Stimulated activated CD8-positive, alpha-beta memory T cell treated with anti-CD3 and anti-CD28 coated beads, Interleukin-2, amount 100 ng/mL, for 1 hour (primary cell): Measurements from ENCODE around the gene CACNA1D.
"Not testable (repeated sequence)": the region's sequence is repeated elsewhere in the genome, so short reads cannot be mapped to it uniquely, and the experiment has no call there.

Source experiments
- DNase-seq, 2 donors: peaks; one replicate each; pipeline ENCODE4 v3.0.0-alpha.2; 2020; ENCODE audit warnings: low read depth in 2 of 2

CACNA1D gene

DNA sequence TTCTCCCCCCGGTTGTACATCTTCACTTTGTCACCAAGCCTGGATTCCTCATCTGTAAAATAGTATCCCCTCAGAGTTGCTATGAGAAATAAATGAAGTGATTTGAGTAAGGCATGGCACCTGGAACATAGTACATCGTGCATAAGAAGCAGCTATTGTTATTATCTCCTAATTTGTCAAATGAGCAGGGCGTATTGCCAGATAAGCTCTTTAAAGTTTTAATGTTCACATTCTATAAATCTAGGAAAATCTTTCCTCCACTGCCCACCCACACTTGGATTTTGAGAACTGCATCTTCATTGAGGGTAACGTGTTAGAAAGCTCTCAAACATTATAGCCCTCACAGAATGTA lies 32.3 kb downstream of the CACNA1D start:
- DNase-seq = no peak

DNA sequence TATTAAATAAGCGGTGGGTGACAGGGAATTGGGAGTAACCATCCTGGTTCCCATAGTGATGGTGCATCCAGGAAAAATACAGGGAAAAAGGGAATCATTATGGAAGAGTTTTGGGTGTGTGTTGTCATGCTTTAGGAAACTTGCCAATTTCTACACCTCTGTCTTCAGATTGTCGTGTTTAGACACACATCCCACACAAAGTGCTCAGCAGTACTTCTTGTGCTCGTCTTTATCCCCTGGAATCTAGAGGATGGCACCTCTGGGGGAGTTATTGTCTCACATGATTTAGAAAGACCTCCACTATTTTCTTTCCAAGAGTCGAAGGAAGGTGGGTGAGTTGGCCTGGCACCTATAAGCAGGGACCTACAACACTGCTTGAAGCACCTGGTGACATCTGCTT lies 35.8 kb downstream of the CACNA1D start:
- DNase-seq = no peak

DNA sequence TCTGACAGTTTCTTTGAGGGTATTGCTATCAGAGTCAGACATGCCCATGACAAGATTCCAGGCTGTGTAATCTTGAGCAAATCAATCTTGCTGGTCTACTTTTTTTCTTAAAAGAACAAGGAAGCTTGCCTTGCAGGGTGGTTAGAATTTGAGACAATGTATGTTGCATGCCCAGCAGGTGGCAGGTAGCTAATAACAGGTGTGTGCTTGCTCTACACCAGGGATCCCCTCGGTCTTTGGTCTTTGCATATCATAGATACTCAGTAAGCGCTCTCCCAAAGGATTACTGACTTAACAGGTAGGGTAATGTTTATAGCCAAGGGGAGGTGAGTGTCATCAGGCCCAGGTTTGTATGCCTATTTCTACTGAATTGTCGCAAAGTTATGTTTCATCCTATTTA lies 37.3 kb downstream of the CACNA1D start:
- no peak for DNase-seq

DNA sequence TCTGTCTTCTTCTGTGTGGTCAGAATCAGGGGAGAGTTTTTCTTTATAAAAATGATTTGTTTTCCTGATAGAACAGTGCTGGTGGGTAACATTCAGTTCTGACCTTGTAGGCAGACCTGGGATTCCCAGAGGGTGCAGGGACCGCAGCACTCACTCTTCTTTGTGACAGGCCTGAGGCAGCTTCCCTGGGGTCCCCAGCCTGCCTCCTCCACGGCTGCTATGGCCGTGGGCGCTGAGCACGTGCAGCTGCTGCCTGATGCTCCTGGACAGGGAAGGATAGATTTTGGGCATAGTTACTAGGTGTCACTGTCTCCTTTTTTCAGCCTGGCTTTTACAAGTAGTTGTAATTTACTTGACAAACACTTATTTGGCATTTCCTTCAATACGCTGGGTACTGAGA lies 39.1 kb downstream of the CACNA1D start:
- DNase-seq = no peak

DNA sequence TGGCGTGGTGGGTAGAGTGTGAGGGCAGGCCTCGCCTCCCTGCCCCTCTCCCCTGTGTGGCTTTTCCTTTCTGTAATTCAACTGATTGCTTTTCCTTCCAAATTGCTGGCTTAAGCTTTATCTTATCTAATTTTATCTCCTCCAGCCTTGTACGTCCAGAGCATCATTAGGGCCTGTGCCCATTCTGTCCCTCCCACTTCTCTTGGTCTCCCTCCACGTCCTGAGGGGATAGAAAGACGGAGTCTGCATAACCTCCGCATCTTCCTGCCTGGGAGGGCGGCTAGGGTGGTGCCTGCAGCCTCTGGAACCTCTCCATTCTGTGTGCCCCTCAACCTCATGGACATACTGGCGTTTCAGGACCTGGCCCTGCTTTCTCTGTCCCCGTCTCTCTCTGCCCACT lies 39.8 kb downstream of the CACNA1D start:
- DNase-seq = no peak

DNA sequence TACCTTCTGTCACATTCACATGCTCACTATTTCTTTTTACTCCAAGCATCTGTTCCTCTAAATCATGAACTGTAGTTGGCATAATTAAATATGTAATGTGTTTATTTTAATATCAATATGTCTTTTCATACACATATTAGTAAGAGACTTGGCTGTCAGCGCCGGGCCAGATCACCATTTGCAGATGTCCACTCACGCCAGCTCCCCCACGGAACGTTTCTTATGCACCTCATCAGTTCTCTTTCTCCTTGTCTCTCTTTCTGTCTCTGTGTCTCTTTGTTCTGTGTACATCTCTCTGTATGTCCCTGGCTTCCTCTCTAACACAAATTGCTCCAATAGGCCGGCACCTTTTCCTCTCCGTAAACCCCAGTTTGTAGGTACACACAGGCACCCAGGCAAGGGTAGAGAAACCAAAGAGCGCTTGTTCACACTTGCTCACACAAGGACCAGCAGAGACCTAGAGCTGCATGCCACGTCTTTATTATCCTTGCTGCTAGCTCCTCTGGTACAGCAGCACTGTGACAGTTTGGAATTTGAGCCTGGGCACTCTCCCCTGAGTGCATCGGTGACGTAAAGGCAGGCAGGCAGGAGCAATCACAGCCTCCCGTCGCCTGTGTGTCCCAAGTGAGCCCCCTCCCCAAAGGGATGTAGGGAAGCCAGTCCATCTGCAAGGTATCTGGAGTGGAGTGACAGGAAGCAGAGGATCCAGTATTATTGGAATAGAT lies 40.4 kb downstream of the CACNA1D start:
- no peak for DNase-seq

DNA sequence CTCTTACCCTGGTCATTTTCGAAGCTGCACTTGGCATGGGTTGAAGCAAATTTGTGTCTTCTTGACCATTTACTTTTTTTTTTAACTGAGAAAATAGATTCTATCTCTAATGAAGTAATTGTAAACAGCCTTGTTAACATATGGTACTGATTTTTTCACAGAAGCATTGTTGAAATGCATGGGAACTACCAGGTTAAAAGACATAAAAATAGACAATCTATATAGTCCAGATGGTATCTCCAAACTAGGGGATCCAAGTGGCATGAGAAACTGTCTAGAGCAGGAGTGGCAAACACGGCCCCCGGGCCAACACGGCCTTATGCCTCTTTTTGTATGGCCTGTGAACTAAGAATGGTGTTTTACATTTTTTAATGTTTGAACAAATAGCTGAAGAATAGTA lies 41.9 kb downstream of the CACNA1D start:
- DNase-seq = no peak

DNA sequence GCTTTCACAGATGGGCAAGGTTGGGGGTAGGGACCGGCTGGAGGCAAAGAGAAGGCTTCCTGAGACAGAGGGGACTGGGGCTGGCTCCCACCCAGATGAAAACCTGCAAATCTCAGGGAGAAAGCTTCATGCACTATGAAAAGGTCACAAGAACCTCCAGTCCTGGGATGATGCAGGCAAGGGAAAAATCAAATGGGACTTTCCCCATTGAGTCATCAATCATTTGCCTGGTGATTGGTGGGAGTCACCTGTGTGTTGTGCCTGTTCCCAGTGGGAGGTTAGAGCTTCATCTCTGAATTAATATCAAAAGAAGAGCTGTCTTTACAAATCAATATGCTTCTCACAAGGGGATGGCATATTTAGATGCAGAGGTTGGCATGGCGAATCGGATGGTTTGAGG lies 49.9 kb downstream of the CACNA1D start:
- DNase-seq = no peak

DNA sequence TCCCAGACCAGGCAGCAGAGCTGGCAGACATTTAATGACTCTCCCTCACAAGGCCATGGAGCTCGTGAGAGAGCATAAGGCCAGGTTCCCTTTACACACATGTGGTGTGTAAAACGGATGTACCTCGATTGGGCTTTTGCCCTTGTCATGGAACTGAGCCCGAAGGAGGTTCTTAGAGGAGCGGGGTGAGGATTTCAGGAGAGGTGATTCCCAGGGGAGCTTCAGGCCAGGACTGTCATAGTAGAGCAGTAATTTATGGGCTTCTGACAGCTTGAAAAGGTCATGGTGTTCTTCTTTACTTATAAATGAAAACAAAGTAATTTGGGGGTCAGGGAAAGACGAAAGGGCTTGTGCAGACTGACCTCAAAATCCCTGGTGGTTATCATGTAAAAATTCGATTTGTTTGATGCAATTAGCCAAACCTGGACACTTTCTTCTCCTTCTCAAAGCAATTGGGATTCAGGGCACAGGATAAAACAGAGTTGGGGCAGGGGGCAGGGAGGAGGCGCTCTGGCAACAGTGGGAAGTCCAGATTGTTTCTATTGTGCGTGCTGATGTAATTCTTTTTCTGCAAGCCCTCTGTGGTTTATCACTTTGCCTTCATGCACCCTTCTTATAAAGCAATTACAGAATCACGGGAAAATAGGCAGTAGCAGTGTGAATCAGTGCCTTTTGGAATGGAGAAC lies 51.0 kb downstream of the CACNA1D start:
- no peak for DNase-seq

DNA sequence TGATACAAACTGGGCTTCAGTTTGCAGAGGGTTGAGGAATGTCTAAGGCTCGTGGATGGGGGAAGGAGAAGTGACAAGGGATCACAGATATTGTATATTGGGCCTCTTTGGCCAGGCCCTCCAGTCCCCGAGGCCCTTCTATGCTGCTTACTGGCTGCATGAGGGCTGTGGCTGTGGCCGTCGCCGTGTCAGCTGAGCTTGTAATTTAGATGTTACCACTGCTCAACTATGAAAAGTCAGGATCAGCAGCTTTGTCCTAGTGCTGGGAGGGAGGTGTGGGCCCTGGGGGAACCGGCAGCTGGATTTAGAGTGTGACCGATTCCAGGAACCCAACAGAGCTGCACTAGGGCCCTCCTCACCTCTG lies 51.6 kb downstream of the CACNA1D start:
- no peak for DNase-seq

DNA sequence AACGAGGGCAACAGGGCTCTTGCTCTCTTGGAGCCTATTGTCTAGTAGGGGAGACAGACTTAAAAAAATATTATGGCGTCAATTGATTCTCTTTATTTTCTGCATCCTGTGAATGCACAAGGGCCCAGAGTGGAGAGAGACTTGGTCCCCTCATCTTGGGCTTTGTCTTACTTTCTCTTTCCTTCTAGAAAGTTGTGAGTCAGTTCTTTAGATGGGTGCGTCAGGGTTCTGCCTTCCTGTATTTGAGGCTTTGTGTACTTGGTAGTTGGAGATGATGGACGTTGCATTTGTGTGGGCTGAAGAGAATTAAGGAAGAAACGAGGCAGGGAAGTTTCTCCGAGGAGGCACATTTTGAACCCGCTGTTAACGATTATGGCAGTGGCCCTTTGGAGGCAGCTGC lies 52.9 kb downstream of the CACNA1D start:
- DNase-seq = no peak

DNA sequence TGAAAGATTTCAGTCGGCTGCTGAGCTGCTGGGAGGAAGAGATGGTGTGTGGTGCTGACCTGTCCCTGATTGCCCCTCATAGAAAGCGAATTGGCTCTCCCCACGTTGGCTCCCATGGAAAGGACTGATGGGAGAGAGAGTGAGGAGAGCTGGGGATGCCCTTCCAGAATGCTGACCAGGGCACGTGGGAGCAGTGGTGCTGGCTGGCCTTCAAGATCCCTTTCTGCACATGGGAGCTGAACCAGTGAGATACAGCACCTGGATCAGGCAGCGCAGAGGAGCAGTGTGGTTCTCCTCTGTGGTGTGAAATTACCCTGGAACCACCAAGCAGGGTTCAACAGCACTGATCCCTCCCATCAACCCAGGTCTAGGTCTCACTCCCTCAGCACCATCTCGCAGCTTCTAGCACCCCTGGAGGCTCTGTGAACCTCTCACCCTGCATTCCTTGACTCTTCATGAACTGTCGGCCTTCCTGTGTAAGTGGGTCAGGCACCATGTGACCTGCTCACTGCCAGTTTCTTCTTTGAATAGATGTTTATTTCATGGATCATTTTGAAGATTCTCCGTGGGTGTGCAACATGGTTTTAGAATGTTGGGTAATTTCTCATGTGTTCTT lies 55.7 kb downstream of the CACNA1D start:
- no peak for DNase-seq

DNA sequence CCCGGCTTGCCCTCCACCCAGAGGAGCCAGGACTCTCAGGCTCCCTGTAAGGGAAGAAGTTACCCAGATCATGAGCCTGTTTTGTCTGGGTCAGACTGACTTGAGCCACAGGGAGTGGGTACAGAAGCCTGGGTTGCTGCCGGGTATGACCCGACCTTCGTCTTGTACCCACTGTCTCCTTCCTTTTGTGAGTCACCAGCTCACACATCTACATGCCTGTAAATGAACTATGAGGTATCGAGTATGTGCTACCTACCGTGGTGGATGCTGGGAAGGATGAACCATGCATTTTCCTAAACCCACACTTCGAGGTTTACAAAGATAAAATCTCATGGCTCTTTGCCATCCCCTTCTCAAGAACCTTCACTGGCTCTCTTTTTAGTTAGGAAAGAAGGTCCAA lies 56.9 kb downstream of the CACNA1D start:
- DNase-seq = no peak

DNA sequence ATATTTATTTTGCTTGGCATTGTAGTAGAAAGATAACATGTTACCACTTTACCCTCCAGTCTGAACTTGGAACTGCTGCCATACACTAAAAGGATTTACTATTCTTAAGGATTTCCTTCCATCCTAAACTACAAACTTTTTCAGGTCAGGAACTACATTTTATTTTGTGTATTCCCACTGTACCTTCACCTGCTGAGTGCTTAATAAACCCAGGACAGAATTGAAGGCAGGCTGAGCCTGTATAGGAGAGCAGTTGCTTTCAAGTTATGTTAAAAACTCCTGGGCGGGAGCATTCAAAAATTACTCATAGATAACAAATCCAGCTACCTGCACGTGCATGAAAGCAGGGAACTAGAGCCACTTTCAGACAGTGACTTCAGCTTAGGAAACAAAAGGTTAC lies 58.3 kb downstream of the CACNA1D start:
- no peak for DNase-seq

DNA sequence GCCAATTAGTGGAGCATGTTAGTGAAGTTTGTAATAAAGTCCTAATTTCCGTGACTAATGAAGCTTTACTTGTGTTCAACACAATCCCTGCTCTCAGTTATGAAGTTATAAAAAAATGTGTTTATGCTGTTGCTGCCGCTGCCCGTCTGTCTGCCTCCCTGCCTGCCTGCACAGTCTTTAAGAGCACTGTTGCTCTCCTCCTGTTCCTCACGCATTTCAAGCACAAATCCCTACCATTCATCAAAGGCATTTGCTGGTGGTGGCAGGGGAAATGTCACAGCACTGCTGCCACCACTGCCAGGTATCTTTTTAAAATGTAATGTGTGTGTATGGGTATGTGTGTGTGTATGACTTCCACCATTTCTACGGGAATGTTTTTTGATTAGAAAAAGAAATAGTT lies 58.8 kb downstream of the CACNA1D start:
- no peak for DNase-seq

DNA sequence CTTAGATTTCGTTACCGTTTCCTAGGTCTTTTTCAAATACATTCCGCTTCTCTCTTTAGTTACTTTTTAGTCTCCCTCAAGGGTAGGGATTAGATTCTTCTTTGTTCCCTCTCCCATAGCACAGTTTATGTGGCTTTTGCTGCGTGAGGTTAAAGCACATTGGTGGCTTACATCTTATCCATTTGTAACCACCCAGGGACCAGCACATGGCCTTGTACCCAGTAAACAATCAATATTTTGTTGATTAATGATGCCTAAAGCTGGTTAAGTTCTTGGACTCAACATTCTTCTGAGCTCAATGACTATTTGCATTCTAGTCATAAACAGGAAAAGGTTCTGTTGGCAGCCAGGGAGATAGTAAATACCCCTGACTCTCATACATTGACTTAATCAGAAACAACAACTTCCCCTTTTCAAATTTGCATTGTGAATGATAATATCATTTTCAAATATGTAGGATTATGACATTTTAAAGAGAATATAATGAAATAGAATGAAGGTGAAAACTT lies 60.2 kb downstream of the CACNA1D start:
- no peak for DNase-seq

DNA sequence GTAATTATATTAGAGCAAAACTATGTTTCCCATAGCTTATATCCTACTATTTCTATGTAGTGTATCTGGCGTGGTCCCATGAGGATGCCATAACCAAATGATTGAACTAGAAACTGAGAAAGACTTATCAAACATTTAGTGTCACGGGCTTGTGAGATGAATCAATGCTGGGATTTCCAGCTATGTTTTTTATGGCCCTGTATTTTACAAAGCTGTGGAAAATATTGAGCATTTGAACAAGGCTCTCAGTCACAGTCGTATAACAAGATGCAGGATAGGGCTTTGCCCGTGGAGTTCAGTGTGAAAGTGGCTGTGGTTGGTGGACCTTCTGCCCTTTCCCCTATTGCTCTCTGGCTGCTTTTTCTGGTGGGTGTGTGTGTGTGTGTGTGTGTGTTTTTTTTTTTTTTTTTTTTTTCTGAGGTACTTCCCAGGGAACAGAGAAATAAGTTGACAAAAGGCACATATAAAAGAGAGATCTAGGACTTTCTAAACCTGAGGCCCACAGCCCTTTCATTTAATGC lies 60.7 kb downstream of the CACNA1D start:
- DNase-seq = no peak

DNA sequence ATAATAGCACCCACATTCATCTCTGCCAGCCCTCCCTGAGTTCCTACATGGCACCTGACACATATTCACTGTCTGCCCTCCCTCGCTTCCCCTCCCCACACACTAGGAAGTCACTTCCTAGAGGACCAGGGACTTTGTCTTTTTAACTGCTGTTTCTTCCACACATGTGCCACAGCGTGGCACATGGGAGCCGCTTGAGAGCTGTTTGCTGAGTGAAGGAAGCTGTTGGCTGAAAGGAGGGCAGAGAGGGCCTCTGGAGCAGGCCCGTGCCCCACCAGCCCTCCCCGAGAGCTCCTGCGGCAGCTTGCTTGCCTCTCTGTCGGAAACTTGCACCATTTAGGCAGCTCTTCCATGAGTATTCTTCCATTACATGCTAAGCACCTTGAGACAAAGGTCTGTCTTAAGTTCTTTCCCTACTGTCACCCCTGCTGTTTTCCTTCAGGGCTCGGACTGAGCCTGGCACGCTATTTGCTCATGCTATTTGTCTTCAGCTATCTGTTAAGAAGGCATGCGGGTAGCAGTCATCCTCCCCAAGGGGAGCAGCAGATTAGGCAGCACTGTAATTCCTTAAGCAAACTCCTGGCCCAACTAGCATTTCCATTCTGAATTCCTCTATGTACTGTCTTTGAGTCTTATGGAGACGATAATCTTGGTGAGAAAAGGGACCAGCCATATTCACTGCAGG lies 72.2 kb downstream of the CACNA1D start:
- no peak for DNase-seq

DNA sequence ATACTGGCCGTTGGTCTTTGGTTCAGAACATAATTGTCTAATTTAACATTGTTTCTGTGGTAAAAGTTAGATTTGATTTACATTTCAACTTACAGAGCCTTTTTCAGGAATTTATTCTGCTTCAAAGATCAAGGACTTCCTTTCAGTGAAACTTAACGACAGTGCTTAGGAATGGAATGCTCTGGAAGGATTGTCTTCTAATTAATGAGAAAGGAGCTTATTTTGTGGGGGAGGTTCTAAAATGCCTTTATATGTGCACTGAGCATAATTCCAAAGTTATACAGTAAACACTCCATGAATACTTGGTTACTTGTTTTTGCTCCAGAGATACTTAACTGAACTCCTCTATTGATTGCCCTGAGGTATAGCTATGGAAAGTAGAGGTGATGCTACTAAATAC lies 75.7 kb downstream of the CACNA1D start:
- no peak for DNase-seq

DNA sequence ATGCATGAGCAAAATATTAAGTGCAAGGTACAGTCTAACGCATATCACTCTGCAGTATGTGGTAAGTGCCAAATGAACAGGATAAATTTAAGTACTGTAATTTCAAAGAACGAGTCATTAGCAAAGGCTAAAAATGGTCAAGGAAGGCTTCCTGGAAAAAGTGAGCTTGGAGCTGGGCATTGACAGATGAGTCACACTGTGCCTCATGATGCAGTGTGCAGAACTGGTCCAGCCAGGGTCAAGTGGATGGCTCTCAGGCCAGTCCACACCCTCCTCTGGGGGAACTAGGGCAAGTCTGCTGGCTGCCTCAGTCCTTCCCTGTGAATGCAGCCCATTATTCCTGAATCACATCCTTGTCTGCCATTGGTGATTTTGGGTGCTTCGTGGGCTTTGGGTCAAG lies 76.3 kb downstream of the CACNA1D start:
- no peak for DNase-seq

DNA sequence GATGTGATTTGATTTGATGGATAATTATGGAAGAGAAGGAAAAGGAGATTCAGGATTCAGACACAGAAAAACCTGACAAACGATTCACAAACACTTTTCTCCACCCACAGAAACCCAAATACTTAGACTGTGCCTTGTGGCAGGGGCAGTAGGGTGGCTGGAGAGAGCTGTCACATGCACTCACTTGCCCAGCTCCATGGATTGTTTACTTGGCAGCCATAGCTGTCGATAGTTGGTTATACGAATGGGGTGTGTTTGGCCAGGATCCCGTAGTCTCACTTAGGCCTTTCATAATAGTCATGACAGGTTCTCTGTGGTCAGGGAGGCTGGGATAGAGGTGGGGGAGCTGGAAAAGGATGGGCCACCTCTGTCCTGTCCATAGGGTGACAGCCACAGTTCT lies 76.9 kb downstream of the CACNA1D start:
- DNase-seq = no peak

DNA sequence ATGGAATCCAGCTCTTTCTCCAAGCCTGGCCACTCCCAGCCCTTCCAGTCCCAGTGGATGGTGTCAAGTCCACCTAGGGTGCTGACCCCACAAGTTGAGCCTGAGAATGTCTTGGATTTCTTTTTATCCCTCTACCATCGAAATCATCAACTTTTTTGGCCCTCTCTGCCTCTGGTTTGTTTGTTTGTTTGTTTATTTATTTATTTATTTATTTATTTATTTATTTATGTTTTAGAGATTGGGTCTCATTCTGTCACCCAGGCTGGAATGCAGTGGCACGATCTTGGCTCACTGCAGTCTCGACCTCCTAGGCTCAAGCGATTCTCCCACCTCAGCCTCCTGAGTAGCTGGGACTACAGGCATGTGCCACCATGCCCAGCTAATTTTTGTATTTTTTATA lies 77.8 kb downstream of the CACNA1D start:
- not testable (repeated sequence) for DNase-seq
